NT2/D1 (cell line): ENCODE results near the gene AVP.

ENCODE experiments used
- DNase-seq: peaks from one replicate; pipeline ENCODE4 v3.0.0-alpha.2; 2011; ENCODE audit warnings: low read depth, low spot score
- H3K27me3 ChIP-seq: 2 replicates; pipeline ENCODE4 v1.6.0; 2011; ENCODE audit warnings: mild to moderate bottlenecking; ENCODE audit not compliant: insufficient read length, insufficient read depth
- H3K36me3 ChIP-seq: 2 replicates; pipeline ENCODE4 v1.6.1; 2011; ENCODE audit warnings: mild to moderate bottlenecking, low read length, mixed read lengths; ENCODE audit not compliant: insufficient read depth, insufficient read length
- H3K4me1 ChIP-seq: 2 replicates; pipeline ENCODE4 v1.5.1; 2011; ENCODE audit not compliant: insufficient read depth, insufficient read length
- H3K4me3 ChIP-seq: 2 replicates; pipeline ENCODE4 v1.5.1; 2011; ENCODE audit warnings: low read depth; ENCODE audit not compliant: insufficient read length
- H3K9ac ChIP-seq: 2 replicates; pipeline ENCODE4 v1.6.0; 2011; ENCODE audit warnings: low read depth; ENCODE audit not compliant: insufficient read length
- H3K9me3 ChIP-seq: 2 replicates; pipeline ENCODE4 v1.5.1; 2011; ENCODE audit warnings: mild to moderate bottlenecking, low read length; ENCODE audit not compliant: insufficient read depth
- SUZ12 ChIP-seq: IDR thresholded peaks from 2 replicates; pipeline ENCODE4 v1.6.1; 2011; ENCODE audit not compliant: insufficient read length, insufficient read depth; ENCODE audit errors: extremely low read depth
- YY1 ChIP-seq: IDR thresholded peaks from 2 replicates; pipeline ENCODE4 v1.6.1; 2011; ENCODE audit not compliant: insufficient read length, insufficient read depth
- ZNF274 ChIP-seq: IDR thresholded peaks from 2 replicates; pipeline ENCODE4 v1.6.1; 2011; ENCODE audit warnings: mild to moderate bottlenecking, low read depth, low read length

The AVP gene

GRCh38 chr20:3111995-3112394 is 27.5 kb upstream of the AVP start:
- Histone ChIP-seq H3K9me3 (no peaks in the 10 kb centered on the region), H3K4me1 (peaks cover 11% of the 10 kb centered on the region), H3K27me3 (no peaks in the 10 kb centered on the region), H3K36me3 (peaks cover 5% of the 10 kb centered on the region), H3K4me3 (no peak overlapping the region), H3K9ac (no peak overlapping the region)
- no peak for TF ChIP-seq YY1
- no peak for TF ChIP-seq ZNF274
- no peak for DNase-seq

DNA sequence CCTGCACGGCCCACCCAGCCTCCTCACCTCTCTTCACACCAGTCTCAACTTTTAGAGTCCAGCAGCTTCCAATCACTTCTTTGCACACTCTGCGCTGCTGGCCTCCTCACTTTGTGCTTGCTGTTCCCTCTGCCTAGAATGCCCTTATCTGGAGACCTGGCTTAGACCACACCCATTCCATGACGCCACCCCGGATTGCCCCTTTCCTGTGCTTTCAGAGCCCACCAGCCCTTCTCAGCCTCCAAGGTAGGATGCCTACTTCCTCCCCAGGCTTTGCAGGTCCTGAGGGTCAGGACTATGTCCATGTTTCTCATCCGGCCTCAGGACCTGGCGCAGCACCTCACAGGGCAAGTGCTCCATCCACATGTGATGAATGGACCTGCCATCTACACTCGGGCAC is 27.0 kb upstream of the AVP start:
- Histone ChIP-seq H3K9me3 (no peaks in the 10 kb centered on the region), H3K36me3 (peaks cover 5% of the 10 kb centered on the region)

DNA sequence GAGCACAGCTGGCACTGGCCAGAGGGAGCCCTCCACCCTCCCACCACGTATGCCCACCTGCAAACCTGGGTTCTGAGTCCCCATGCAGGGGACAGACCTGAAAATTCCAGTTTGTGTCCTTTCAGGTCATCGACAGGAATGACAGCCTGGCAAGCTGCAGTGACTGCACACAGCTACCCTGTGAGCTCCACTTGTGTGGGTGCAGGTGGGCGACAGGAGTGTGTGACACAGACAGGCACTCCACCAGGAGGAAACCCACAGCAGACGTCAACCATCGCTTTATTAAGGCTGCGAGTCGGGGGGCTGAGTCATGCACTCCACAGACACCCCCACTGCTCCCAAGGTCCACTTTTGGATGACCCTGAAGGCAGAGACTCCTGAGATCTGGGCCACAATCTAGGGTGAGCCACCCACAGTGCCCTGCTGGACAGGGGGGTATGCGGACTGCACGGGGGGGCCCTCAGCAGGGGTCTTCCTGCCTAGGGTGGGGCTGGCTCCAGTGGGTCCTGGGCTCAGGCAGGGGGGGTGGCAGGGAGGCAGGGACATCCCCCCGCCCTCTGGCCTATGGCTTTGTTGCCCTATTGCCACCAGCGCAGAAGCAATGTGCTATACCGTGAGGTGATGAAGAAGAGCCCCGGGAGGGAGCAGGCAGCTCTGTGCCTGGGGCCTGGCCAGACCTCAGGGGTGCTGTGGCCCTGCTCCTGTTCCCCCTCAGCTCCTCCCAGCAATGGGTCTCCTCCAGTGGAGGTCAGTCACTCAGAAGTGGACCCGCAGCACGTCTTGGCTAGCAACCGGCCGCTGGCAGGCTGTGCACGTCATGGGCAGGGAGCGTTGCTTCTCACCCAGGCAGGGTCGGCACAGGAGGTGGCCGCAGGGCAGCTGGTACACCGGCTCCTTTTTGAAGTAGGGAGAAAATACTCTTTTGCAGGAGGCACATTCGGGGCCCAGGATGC is 25.1 kb upstream of the AVP start:
- no peak for TF ChIP-seq YY1
- no peak for TF ChIP-seq ZNF274
- TF ChIP-seq SUZ12, result no peak
- no peak overlapping the region for H3K9ac ChIP-seq
- no peaks in the 10 kb centered on the region for H3K27me3 ChIP-seq

More for the DNA sequence above, 27.0 kb upstream of the AVP start:
- no peaks in the 10 kb centered on the region for H3K27me3 ChIP-seq
- H3K4me1 ChIP-seq, result peaks cover 16% of the 10 kb centered on the region
- H3K9ac ChIP-seq, result no peak overlapping the region
- DNase-seq, result no peak
- H3K4me3 ChIP-seq, result no peak overlapping the region
- no peak for TF ChIP-seq SUZ12
- TF ChIP-seq ZNF274, result no peak
- no peak for TF ChIP-seq YY1

DNA sequence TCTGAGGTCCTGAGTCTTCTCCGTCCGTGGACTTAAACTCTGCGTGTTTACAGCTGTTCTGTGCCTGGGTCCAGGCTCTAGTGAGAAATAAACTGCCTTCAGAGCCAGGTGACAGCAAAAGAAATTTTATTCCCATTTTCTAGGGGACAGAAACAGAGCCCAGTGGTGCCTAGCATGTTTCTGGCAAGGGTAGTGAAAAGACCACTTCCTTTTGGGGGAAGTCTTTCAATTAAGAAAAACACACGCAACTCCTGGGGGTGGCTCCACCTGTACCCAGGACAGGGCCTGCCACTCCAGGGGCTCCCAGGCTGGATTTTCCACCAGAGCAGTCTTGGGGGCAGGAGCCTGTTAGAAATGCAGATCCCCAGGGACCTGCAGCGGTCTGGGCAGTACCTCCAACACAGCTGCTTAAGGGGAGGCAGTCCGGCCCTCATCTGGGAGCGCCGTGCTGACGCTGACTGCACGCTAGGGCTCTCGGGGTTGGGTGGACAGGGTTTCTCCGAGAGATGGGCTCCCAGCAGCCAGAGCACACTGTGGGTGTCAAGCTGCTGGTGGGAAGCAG is 23.0 kb upstream of the AVP start:
- no peak for TF ChIP-seq YY1
- TF ChIP-seq SUZ12, result no peak
- TF ChIP-seq ZNF274, result no peak
- H3K4me1 ChIP-seq, result peaks cover 14% of the 10 kb centered on the region
- H3K27me3 ChIP-seq, result no peaks in the 10 kb centered on the region
- no peak for DNase-seq
- H3K9ac ChIP-seq, result no peak overlapping the region
- H3K9me3 ChIP-seq, result no peaks in the 10 kb centered on the region
- H3K36me3 ChIP-seq, result peaks cover 3% of the 10 kb centered on the region
- H3K4me3 ChIP-seq, result no peak overlapping the region

More for the DNA sequence above, 25.1 kb upstream of the AVP start:
- H3K4me3 ChIP-seq, result no peak overlapping the region
- DNase-seq, result no peak
- H3K9me3 ChIP-seq, result no peaks in the 10 kb centered on the region
- H3K4me1 ChIP-seq, result peaks cover 14% of the 10 kb centered on the region
- H3K36me3 ChIP-seq, result peaks cover 3% of the 10 kb centered on the region

GRCh38 chr20:3106658-3107463 is 22.3 kb upstream of the AVP start:
- no peak overlapping the region for H3K4me3 ChIP-seq
- peaks cover 14% of the 10 kb centered on the region for H3K4me1 ChIP-seq
- H3K9me3 ChIP-seq, result no peaks in the 10 kb centered on the region
- TF ChIP-seq ZNF274, result no peak
- no peak for TF ChIP-seq YY1
- no peak for TF ChIP-seq SUZ12
- peaks cover 3% of the 10 kb centered on the region for H3K36me3 ChIP-seq
- DNase-seq, result no peak
- H3K9ac ChIP-seq, result no peak overlapping the region
- H3K27me3 ChIP-seq, result no peaks in the 10 kb centered on the region

GRCh38 chr20:3106185-3106584 is 21.7 kb upstream of the AVP start:
- Histone ChIP-seq H3K36me3 (peaks cover 3% of the 10 kb centered on the region), H3K4me1 (peaks cover 14% of the 10 kb centered on the region), H3K27me3 (no peaks in the 10 kb centered on the region), H3K4me3 (no peak overlapping the region), H3K9ac (no peak overlapping the region), H3K9me3 (no peaks in the 10 kb centered on the region)
- no peak for DNase-seq
- TF ChIP-seq ZNF274 (no peak), YY1 (no peak), SUZ12 (no peak)
